WERI-Rb-1 (cell line): Measurements from ENCODE around the gene DYNLRB1.

ENCODE experiments used
- DNase-seq: peaks from one replicate; pipeline ENCODE4 v3.0.0-alpha.2; 2020
- H3K27ac ChIP-seq: fragments of 250-450 bp; sonication (Bioruptor Pico); 2 replicates; pipeline ENCODE4 v1.5.1; 2020; ENCODE audit warnings: mild to moderate bottlenecking, moderate library complexity
- H3K27me3 ChIP-seq: fragments of 250-450 bp; sonication (Bioruptor Pico); 2 replicates; pipeline ENCODE4 v1.5.1; 2021; ENCODE audit warnings: mild to moderate bottlenecking, low read depth, moderate library complexity; ENCODE audit not compliant: insufficient read depth, severe bottlenecking
- H3K36me3 ChIP-seq: fragments of 250-450 bp; sonication (Bioruptor Pico); 2 replicates; pipeline ENCODE4 v1.5.1; 2020; ENCODE audit warnings: mild to moderate bottlenecking, moderate library complexity
- H3K4me3 ChIP-seq: 2 replicates; pipeline ENCODE4 v1.5.1; 2011; ENCODE audit warnings: low read depth, mild to moderate bottlenecking, control low read depth, low read length
- H3K9me3 ChIP-seq: fragments of 250-450 bp; sonication (Bioruptor Pico); 2 replicates; pipeline ENCODE4 v1.5.1; 2021; ENCODE audit warnings: mild to moderate bottlenecking, moderate library complexity; ENCODE audit not compliant: severe bottlenecking
- CTCF ChIP-seq: IDR thresholded peaks from 2 replicates; pipeline ENCODE4 v1.5.1; 2011; ENCODE audit warnings: low read depth, mild to moderate bottlenecking, control low read depth, inconsistent platforms, low read length

DYNLRB1 gene

GRCh38 chr20:34570859-34571306 is 54.7 kb downstream of the DYNLRB1 start:
- no peak for TF ChIP-seq CTCF
- H3K9me3 ChIP-seq = no peaks in the 10 kb centered on the region
- H3K27me3 ChIP-seq = no peaks in the 10 kb centered on the region
- no peak for DNase-seq
- H3K4me3 ChIP-seq = no peak overlapping the region
- peaks cover 3% of the 10 kb centered on the region; the same call in 1 of the 2 replicates for H3K36me3 ChIP-seq
- no peak overlapping the region for H3K27ac ChIP-seq

GRCh38 chr20:34571753-34572152 is 55.5 kb downstream of the DYNLRB1 start:
- Histone ChIP-seq H3K4me3 (no peak overlapping the region), H3K9me3 (no peaks in the 10 kb centered on the region), H3K27ac (no peak overlapping the region), H3K36me3 (peaks cover 3% of the 10 kb centered on the region; the same call in 1 of the 2 replicates), H3K27me3 (no peaks in the 10 kb centered on the region)
- no peak for DNase-seq
- TF ChIP-seq CTCF = no peak

GRCh38 chr20:34573541-34574300 is 57.5 kb downstream of the DYNLRB1 start:
- Histone ChIP-seq H3K27ac (no peak overlapping the region), H3K27me3 (no peaks in the 10 kb centered on the region), H3K36me3 (peaks cover 3% of the 10 kb centered on the region; the same call in 1 of the 2 replicates), H3K9me3 (no peaks in the 10 kb centered on the region), H3K4me3 (no peak overlapping the region)
- no peak for TF ChIP-seq CTCF
- no peak for DNase-seq

GRCh38 chr20:34574426-34574825 is 58.2 kb downstream of the DYNLRB1 start:
- DNase-seq = no peak
- TF ChIP-seq CTCF = no peak
- no peak overlapping the region for H3K27ac ChIP-seq
- H3K4me3 ChIP-seq = no peak overlapping the region
- H3K27me3 ChIP-seq = no peaks in the 10 kb centered on the region
- no peaks in the 10 kb centered on the region for H3K9me3 ChIP-seq
- peaks cover 3% of the 10 kb centered on the region; the same call in 1 of the 2 replicates for H3K36me3 ChIP-seq

- H3K27ac ChIP-seq = no peak overlapping the region
- no peak for TF ChIP-seq CTCF
- peaks cover 3% of the 10 kb centered on the region; the same call in 1 of the 2 replicates for H3K36me3 ChIP-seq
- no peaks in the 10 kb centered on the region for H3K9me3 ChIP-seq
- no peaks in the 10 kb centered on the region for H3K27me3 ChIP-seq
- DNase-seq = no peak
- no peak overlapping the region for H3K4me3 ChIP-seq
Observed at GRCh38 chr20:34574861-34575260, 58.6 kb downstream of the DYNLRB1 start.

- H3K27me3 ChIP-seq = no peaks in the 10 kb centered on the region
- H3K27ac ChIP-seq = no peak overlapping the region
- peaks cover 3% of the 10 kb centered on the region for H3K36me3 ChIP-seq
- no peak overlapping the region for H3K4me3 ChIP-seq
- no peak for DNase-seq
- no peak for TF ChIP-seq CTCF
- H3K9me3 ChIP-seq = no peaks in the 10 kb centered on the region
Observed at GRCh38 chr20:34575271-34575670, 59.0 kb downstream of the DYNLRB1 start.
